B cell (primary cell): Measurements from ENCODE around the gene TIMMDC1.

Experiments
- CTCF ChIP-seq: fragments of 200-600 bp; IDR thresholded peaks from one replicate; pipeline ENCODE4 v1.8.0; 2022; ENCODE audit warnings: antibody characterized with exemption, mild to moderate bottlenecking
- EZH2 ChIP-seq: IDR thresholded peaks from 2 replicates; pipeline ENCODE4 v1.6.1; 2012; ENCODE audit warnings: borderline replicate concordance, low read depth, mild to moderate bottlenecking, moderate library complexity, low read length; ENCODE audit not compliant: insufficient read depth, poor library complexity, severe bottlenecking

- no peak for TF ChIP-seq CTCF
- TF ChIP-seq EZH2: no peak
Measured at GRCh38 chr3:119457246-119457645, 41.1 kb upstream of the TIMMDC1 start.
